Endothelial cell of umbilical vein (primary cell): ENCODE results near the gene APEX1.

ENCODE experiments used
- EZH2 ChIP-seq: IDR thresholded peaks from 2 replicates; pipeline ENCODE4 v1.6.1; 2012; ENCODE audit warnings: borderline replicate concordance, low read depth, mild to moderate bottlenecking, moderate library complexity, low read length, inconsistent platforms; ENCODE audit not compliant: severe bottlenecking
- JUN ChIP-seq: IDR thresholded peaks from 2 replicates; pipeline ENCODE4 v1.6.1; 2011; ENCODE audit warnings: borderline replicate concordance, low read depth; ENCODE audit not compliant: insufficient read length, insufficient read depth
- POLR2A ChIP-seq: IDR thresholded peaks from 2 replicates; pipeline ENCODE4 v1.6.1; 2012; ENCODE audit warnings: low read depth, mild to moderate bottlenecking, control low read depth, low read length
- POLR2AphosphoS5 ChIP-seq: IDR thresholded peaks from 2 replicates; pipeline ENCODE4 v1.6.1; 2012; ENCODE audit warnings: low read depth, mild to moderate bottlenecking, control low read depth, low read length, moderate library complexity; ENCODE audit not compliant: insufficient read depth
- TF ChIP-seq, protein P1 (sequence below), 2 donors: IDR thresholded peaks; 1 replicate in 1 of 2; 2 replicates in 1 of 2; pipeline ENCODE4 v1.5.1; 2011; ENCODE audit warnings: low read length in 2 of 2, mild to moderate bottlenecking in 2 of 2, moderate library complexity in 2 of 2, control low read depth in 1 of 2, inconsistent platforms in 1 of 2, low read depth in 1 of 2; ENCODE audit not compliant: insufficient read depth in 1 of 2; ENCODE audit errors: extremely low read depth in 1 of 2

DNA sequence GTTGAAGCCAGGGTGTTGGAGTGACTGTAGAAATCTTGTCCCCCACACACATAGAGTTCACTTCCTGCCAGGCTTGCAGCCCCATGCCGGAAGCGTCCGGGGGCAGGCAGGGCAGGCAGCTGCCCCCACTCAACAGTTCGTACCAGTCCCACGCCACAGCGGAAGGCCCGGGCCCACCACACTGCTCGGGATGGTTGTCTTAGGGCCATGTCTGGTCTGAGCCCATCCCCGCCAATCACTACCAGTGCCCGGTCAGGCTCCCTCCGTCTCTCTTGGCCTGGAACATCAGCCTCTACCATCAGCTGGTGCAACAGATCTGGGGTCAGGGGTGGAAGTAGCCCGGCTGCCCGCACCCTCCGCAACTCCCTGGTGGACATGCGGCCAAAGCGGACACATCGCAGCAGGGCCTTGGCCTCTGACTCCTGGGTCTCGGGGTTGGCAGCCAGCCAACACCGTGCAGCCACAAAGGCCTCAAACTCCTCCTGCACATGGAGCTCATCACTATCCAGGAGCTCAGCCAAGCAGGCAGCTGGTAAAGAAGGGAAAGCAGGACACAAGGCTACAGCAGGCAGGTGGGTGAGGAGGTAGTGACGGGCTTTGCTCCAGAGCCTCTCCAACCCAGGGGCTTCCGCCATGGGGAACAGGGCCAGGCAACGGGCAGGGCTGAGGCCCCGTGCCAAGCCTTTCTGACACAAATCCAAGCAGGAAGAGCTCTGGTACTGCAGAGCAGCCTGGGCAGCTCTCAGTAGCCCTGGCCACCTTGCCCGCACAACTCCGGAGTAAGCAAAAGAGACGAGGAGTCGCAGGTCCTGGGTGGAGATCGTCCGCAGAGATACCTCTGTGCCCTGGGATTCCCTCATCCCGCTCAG lies 25.0 kb upstream of the APEX1 start:
- TF ChIP-seq POLR2A: no peak
- TF ChIP-seq, protein P1, sequence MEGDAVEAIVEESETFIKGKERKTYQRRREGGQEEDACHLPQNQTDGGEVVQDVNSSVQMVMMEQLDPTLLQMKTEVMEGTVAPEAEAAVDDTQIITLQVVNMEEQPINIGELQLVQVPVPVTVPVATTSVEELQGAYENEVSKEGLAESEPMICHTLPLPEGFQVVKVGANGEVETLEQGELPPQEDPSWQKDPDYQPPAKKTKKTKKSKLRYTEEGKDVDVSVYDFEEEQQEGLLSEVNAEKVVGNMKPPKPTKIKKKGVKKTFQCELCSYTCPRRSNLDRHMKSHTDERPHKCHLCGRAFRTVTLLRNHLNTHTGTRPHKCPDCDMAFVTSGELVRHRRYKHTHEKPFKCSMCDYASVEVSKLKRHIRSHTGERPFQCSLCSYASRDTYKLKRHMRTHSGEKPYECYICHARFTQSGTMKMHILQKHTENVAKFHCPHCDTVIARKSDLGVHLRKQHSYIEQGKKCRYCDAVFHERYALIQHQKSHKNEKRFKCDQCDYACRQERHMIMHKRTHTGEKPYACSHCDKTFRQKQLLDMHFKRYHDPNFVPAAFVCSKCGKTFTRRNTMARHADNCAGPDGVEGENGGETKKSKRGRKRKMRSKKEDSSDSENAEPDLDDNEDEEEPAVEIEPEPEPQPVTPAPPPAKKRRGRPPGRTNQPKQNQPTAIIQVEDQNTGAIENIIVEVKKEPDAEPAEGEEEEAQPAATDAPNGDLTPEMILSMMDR (IDR thresholded peaks at IDR 0.05; ENCODE audit: extremely low read depth in 1 of 2, insufficient read depth in 1 of 2, low read depth in 1 of 2, low read length in 2 of 2): no peak
- no peak for TF ChIP-seq JUN
- no peak for TF ChIP-seq POLR2AphosphoS5
- no peak for TF ChIP-seq EZH2
